Testis (tissue), 3 donors: ENCODE measurements around the gene IQCN. TPM values are rescaled to one million over a fixed set of nuclear protein-coding genes. Genes with fewer than 3 reads are reported as not detected.

Experiments
- DNase-seq: peaks from one replicate; pipeline ENCODE4 v3.0.0-alpha.2; 2019
- H3K27ac ChIP-seq, 2 donors: fragments of 200-600 bp; sonication (generic); one replicate each; pipeline ENCODE4 v1.5.1; 2019
- H3K27me3 ChIP-seq: fragments of 200-600 bp; sonication (generic); one replicate; pipeline ENCODE4 v1.5.1; 2019
- H3K36me3 ChIP-seq: fragments of 200-600 bp; sonication (generic); one replicate; pipeline ENCODE4 v1.5.1; 2017; ENCODE audit warnings: low read depth; ENCODE audit errors: missing control alignments
- H3K4me1 ChIP-seq: fragments of 200-600 bp; sonication (generic); one replicate; pipeline ENCODE4 v1.5.1; 2019
- H3K4me3 ChIP-seq, 2 donors: fragments of 200-600 bp; sonication (generic); one replicate each; pipeline ENCODE4 v1.5.1; 2017 to 2019
- H3K9me3 ChIP-seq: fragments of 200-600 bp; sonication (generic); one replicate; pipeline ENCODE4 v1.5.1; 2017
- CTCF ChIP-seq, 3 experiments: fragments of 450-650 bp in 2 of 3; fragments of 200-600 bp in 1 of 3; sonication (generic) in 1 of 3; IDR thresholded peaks; one replicate each; pipeline ENCODE4 v1.5.1; 2016 to 2019; ENCODE audit warnings: antibody characterized with exemption in 3 of 3, mild to moderate bottlenecking in 2 of 3, moderate library complexity in 1 of 3
- POLR2A ChIP-seq: fragments of 450-650 bp; IDR thresholded peaks from one replicate; pipeline ENCODE4 v1.6.1; 2017; ENCODE audit warnings: antibody characterized with exemption, mild to moderate bottlenecking, moderate library complexity
- WGBS, 2 donors: methylation state at CpG; one replicate each; pipeline ENCODE4 v1.1.5; 2018; 5-methylcytosine and 5-hydroxymethylcytosine counted together
- intact Hi-C: fragments of 100-400 bp; cut with DNase I; formaldehyde crosslinking; loops from one replicate; pipeline ENCODE4 v1.15.1; 2023; ENCODE audit warnings: low total_unique reads
- polyA plus RNA-seq: library from polyadenylated mRNA; stranded (reverse); fragments of 350-450 nt; fragmentation: Illumina TruSeq; extraction: RNeasy Lipid Tissue Mini Kit (QIAGEN cat#74804); gene quantifications from one replicate; pipeline ENCODE4 v1.2.3, GENCODE V29; 2014; ENCODE audit warnings: low read depth, low replicate concordance; ENCODE audit not compliant: insufficient read depth
- total RNA-seq, 2 donors: library from RNA; depleted of rRNA; stranded (reverse); fragments of >200 nt; gene quantifications; one replicate each; pipeline ENCODE4 v1.2.3, GENCODE V29; 2016

IQCN gene
- total and polyA plus RNA-seq, 3 donors from 2014 or later, result 30.1 to 88.1 (median 62.3) TPM

GRCh38 chr19:18257503-18258470, 16.5 kb downstream of the IQCN start:
- Histone ChIP-seq H3K27me3 (no peaks in the 10 kb centered on the region), H3K36me3 (no peaks in the 10 kb centered on the region), H3K4me1 (no peaks in the 10 kb centered on the region), H3K27ac (no peak overlapping the region), H3K9me3 (no peaks in the 10 kb centered on the region), H3K4me3 (no peak overlapping the region)
- DNase-seq, result no peak
- intact Hi-C loops, result no loop called here
- WGBS, 2 donors, result 93% methylated on average over 17 to 49 of the region's 55 CpGs
- no peak for TF ChIP-seq POLR2A
- no peak for TF ChIP-seq CTCF (IDR thresholded peaks at IDR 0.05)

GRCh38 chr19:18254546-18255503, 19.4 kb downstream of the IQCN start:
- no peak for TF ChIP-seq CTCF (IDR thresholded peaks at IDR 0.05)
- TF ChIP-seq POLR2A, result no peak
- H3K27ac ChIP-seq, result no peak overlapping the region
- 42 to 59% methylated on average over 11 to 19 of the region's 24 CpGs for WGBS, 2 donors
- no peaks in the 10 kb centered on the region for H3K9me3 ChIP-seq
- DNase-seq, result no peak
- no peaks in the 10 kb centered on the region for H3K27me3 ChIP-seq
- H3K4me1 ChIP-seq, result no peaks in the 10 kb centered on the region
- intact Hi-C loops, result loop anchor here (5.0 kb wide), 1 partner anchor 138 kb away; no protein-coding TSS in a partner anchor
- H3K36me3 ChIP-seq, result no peaks in the 10 kb centered on the region
- H3K4me3 ChIP-seq, result no peak overlapping the region

GRCh38 chr19:18253716-18254115, 20.5 kb downstream of the IQCN start:
- no peaks in the 10 kb centered on the region for H3K36me3 ChIP-seq
- no peaks in the 10 kb centered on the region for H3K27me3 ChIP-seq
- TF ChIP-seq POLR2A (no peak), CTCF (IDR thresholded peaks at IDR 0.05) (no peak)
- H3K4me1 ChIP-seq, result no peaks in the 10 kb centered on the region
- WGBS, 2 donors, result 55 to 63% methylated on average over 4 to 5 of the region's 5 CpGs
- H3K27ac ChIP-seq, result no peak overlapping the region
- no peaks in the 10 kb centered on the region for H3K9me3 ChIP-seq
- no peak for DNase-seq
- H3K4me3 ChIP-seq, result no peak overlapping the region
- intact Hi-C loops, result loop anchor here (5.0 kb wide), 1 partner anchor 136 kb away; no protein-coding TSS in a partner anchor

- WGBS, 2 donors, result 74 to 76% methylated on average over 4 of the region's 4 CpGs
- DNase-seq, result no peak
- Histone ChIP-seq H3K36me3 (no peaks in the 10 kb centered on the region), H3K4me1 (no peaks in the 10 kb centered on the region), H3K27ac (no peak overlapping the region), H3K27me3 (no peaks in the 10 kb centered on the region), H3K4me3 (no peak overlapping the region), H3K9me3 (no peaks in the 10 kb centered on the region)
- TF ChIP-seq POLR2A, result no peak
- TF ChIP-seq CTCF (IDR thresholded peaks at IDR 0.05), result no peak
- intact Hi-C loops, result loop anchor here (5.0 kb wide), 1 partner anchor 136 kb away; no protein-coding TSS in a partner anchor
Measured at GRCh38 chr19:18253130-18253529, 21.1 kb downstream of the IQCN start.
